Ascending aorta (tissue), 2 donors: Measurements from ENCODE around the gene DALRD3. TPM values are rescaled to one million over a fixed set of nuclear protein-coding genes. Genes with fewer than 3 reads are reported as not detected.

Experiments used
- DNase-seq, 2 donors: peaks; one replicate each; pipeline ENCODE4 v3.0.0-alpha.2; 2019; ENCODE audit warnings: low spot score in 2 of 2
- H3K27ac ChIP-seq, 2 donors: fragments of 200-600 bp; sonication (generic); one replicate each; pipeline ENCODE4 v1.5.1; 2016 to 2017; ENCODE audit warnings: mild to moderate bottlenecking in 1 of 2
- H3K27me3 ChIP-seq: fragments of 200-600 bp; sonication (generic); one replicate; pipeline ENCODE4 v1.5.1; 2017
- H3K36me3 ChIP-seq, 2 donors: fragments of 200-600 bp; sonication (generic); one replicate each; pipeline ENCODE4 v1.5.1; 2016
- H3K4me1 ChIP-seq, 2 donors: fragments of 200-600 bp; sonication (generic); one replicate each; pipeline ENCODE4 v1.5.1; 2016 to 2017; ENCODE audit warnings: mild to moderate bottlenecking in 1 of 2
- H3K4me3 ChIP-seq, 2 donors: fragments of 200-600 bp; sonication (generic); one replicate each; pipeline ENCODE4 v1.5.1; 2016 to 2017; ENCODE audit warnings: mild to moderate bottlenecking in 1 of 2
- H3K9me3 ChIP-seq, 2 donors: fragments of 200-600 bp; sonication (generic); one replicate each; pipeline ENCODE4 v1.5.1; 2016
- intact Hi-C: fragments of 100-400 bp; cut with DNase I; formaldehyde crosslinking; loops from one replicate; pipeline ENCODE4 v1.15.1; 2023
- total RNA-seq: library from RNA; depleted of rRNA; stranded (reverse); fragments of >200 nt; gene quantifications from one replicate; pipeline ENCODE4 v1.1.0, GENCODE V29; 2016
- TF ChIP-seq, protein P1 (sequence below), 3 experiments: fragments of 200-600 bp in 2 of 3; fragments of 450-650 bp in 1 of 3; sonication (generic) in 2 of 3; IDR thresholded peaks; one replicate each; pipeline ENCODE4 v1.5.1; 2016 to 2019; ENCODE audit warnings: antibody characterized with exemption in 3 of 3, mild to moderate bottlenecking in 1 of 3, moderate library complexity in 1 of 3

The DALRD3 gene
- total RNA-seq, 1 donor from 2014 or later, result 73.1 TPM

DNA sequence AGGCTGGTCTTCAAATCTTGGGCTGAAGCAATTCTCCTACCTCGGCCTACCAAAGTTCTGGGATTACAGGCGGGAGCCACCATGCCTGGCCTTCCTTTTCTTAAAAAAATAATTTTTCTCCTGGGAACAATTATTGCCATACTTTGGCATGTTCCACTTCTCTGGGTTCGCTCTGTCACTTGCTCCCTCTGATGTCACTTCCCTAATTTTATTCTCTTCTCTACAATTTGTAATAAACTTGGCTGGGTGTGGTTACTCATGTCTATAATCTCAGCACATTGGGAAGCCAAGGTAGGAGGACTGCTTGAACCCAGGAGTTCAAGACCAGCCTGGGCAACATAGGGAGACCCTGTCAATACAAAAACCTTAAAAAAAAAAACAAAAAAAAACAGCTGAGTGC is 16.9 kb upstream of the DALRD3 start:
- Histone ChIP-seq H3K36me3 (peaks cover 50 to 78% of the 10 kb centered on the region in 2 donors), H3K27me3 (no peaks in the 10 kb centered on the region)
- no peak for DNase-seq

DNA sequence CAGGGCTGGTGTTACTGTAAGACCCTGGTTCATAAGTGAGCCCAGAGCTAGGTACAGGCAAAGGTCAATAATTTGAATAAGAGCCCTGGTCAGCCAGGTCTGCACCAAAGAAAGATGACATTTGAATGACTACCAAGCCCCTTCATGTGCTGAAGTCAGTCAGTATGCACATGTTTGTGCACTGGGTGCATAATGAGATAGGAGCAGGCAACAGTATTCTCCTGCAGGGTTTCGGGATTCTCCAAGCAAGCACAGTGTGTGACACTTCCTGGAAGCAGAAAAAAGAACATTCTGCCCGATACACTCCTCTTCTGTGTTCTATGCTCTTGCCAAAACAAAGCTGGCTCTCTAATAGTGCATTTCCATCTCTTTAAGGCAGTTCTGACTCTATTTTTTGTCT is 16.3 kb upstream of the DALRD3 start:
- Histone ChIP-seq H3K9me3 (no peaks in the 10 kb centered on the region), H3K27me3 (no peaks in the 10 kb centered on the region), H3K4me3 (no peak overlapping the region), H3K4me1 (no peaks in the 10 kb centered on the region), H3K27ac (no peak overlapping the region), H3K36me3 (peaks cover 54 to 81% of the 10 kb centered on the region in 2 donors)
- no peak for DNase-seq
- intact Hi-C loops, result loop anchor here (5.0 kb wide), 1 partner anchor 73 kb away; no protein-coding TSS in a partner anchor
- TF ChIP-seq, protein P1, sequence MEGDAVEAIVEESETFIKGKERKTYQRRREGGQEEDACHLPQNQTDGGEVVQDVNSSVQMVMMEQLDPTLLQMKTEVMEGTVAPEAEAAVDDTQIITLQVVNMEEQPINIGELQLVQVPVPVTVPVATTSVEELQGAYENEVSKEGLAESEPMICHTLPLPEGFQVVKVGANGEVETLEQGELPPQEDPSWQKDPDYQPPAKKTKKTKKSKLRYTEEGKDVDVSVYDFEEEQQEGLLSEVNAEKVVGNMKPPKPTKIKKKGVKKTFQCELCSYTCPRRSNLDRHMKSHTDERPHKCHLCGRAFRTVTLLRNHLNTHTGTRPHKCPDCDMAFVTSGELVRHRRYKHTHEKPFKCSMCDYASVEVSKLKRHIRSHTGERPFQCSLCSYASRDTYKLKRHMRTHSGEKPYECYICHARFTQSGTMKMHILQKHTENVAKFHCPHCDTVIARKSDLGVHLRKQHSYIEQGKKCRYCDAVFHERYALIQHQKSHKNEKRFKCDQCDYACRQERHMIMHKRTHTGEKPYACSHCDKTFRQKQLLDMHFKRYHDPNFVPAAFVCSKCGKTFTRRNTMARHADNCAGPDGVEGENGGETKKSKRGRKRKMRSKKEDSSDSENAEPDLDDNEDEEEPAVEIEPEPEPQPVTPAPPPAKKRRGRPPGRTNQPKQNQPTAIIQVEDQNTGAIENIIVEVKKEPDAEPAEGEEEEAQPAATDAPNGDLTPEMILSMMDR (IDR thresholded peaks at IDR 0.05), result no peak

More for the DNA sequence above, 16.9 kb upstream of the DALRD3 start:
- H3K4me1 ChIP-seq, result no peaks in the 10 kb centered on the region
- H3K4me3 ChIP-seq, result no peak overlapping the region
- TF ChIP-seq, protein P1 (IDR thresholded peaks at IDR 0.05), result no peak
- intact Hi-C loops, result no loop called here
- no peak overlapping the region for H3K27ac ChIP-seq
- H3K9me3 ChIP-seq, result no peaks in the 10 kb centered on the region

DNA sequence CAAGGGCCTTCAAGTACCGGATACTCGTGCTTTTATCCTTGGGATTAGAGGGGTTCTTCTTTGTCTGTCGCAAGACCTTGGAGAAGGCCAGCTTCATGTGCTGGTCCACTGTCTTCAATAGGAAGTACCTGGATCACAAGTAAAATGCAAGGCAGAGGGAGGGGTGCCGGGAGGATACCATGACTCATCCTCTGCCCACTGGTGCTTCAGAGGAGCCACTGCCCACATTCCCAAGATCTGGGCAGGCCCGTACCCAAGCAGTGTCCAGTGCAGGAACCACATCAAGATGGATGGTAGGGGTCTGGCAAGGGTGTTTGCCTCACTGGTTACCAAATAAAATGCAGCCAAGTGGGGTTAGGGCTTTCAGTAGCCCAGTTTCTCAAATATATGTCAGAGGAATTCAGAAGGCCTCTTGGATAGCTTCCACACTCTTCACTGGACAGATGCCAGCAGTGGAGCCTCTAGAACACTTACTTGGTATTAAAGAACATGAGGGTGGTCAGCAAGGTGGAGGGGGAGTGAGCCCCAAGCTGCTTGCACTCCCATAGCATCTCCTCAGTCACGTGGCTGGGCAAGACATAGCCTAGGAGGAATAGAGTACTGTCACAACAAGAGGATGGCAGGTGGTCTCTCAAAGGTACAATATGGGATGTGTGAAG is 14.4 kb upstream of the DALRD3 start:
- H3K27ac ChIP-seq, result no peak overlapping the region
- TF ChIP-seq, protein P1 (IDR thresholded peaks at IDR 0.05), result no peak
- peaks cover 51 to 64% of the 10 kb centered on the region in 2 donors for H3K36me3 ChIP-seq
- intact Hi-C loops, result loop anchor here (5.0 kb wide), 1 partner anchor 75 kb away; no protein-coding TSS in a partner anchor
- H3K4me3 ChIP-seq, result no peak overlapping the region
- no peaks in the 10 kb centered on the region for H3K27me3 ChIP-seq
- peaks cover 0 to 8% of the 10 kb centered on the region in 2 donors for H3K4me1 ChIP-seq
- DNase-seq, result no peak
- no peaks in the 10 kb centered on the region for H3K9me3 ChIP-seq

DNA sequence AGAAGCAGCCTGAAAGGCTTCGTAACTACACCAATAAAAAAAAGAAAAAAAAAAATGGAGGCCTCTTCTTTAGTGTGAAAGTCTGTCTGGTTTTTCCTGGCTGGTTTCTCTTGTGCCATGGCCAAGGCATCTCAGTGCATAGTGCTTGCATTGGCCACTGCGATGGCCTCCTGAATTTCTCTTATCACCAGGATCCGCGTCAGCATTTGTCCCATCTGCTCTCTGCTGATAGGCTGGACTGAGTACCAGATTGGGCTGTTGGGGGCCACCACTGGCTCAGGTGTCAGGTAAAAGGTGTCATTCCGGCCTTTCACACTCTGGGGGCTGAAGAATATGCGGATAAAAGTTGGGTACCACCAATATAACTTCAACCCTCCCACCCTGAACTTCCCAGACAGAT is 11.9 kb upstream of the DALRD3 start:
- intact Hi-C loops, result loop anchor here (5.0 kb wide), 1 partner anchor 77 kb away; no protein-coding TSS in a partner anchor
- no peak for DNase-seq
- H3K4me1 ChIP-seq, result peaks cover 0 to 8% of the 10 kb centered on the region in 2 donors
- TF ChIP-seq, protein P1 (IDR thresholded peaks at IDR 0.05), result no peak
- H3K9me3 ChIP-seq, result no peaks in the 10 kb centered on the region
- H3K27me3 ChIP-seq, result no peaks in the 10 kb centered on the region
- H3K27ac ChIP-seq, result peak overlapping the region; percentile 92 to 96
- no peak overlapping the region for H3K4me3 ChIP-seq
- peaks cover 45 to 62% of the 10 kb centered on the region in 2 donors for H3K36me3 ChIP-seq

DNA sequence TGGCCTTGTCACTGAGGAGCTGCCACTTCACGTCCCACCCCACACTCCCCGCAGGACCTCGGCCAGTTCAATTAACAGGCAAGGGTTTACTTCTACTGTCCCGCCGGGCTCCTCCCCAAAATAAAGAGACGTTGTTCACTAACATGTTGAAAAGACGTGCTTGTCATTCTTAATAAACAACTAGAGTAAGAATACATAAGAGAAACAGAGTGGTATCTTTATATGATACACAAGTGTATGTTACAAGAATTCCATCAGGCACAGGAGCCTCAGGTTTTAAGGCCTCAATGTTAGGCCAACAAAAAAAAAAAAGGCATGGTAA is 11.1 kb upstream of the DALRD3 start:
- Histone ChIP-seq H3K27ac (peak overlapping the region; percentile 92 to 96), H3K4me1 (peaks cover 0 to 8% of the 10 kb centered on the region in 2 donors), H3K36me3 (peaks cover 46 to 62% of the 10 kb centered on the region in 2 donors), H3K4me3 (peak overlapping the region; percentile 59 to 76), H3K9me3 (no peaks in the 10 kb centered on the region), H3K27me3 (no peaks in the 10 kb centered on the region)
- intact Hi-C loops, result loop anchor here (2.0 kb wide), 1 partner anchor 63 kb away; no protein-coding TSS in a partner anchor
- no peak for DNase-seq
- TF ChIP-seq, protein P1 (IDR thresholded peaks at IDR 0.05), result no peak
